AG04450 (cell line): ENCODE measurements around the gene PRKRA. TPM values are rescaled to one million over a fixed set of nuclear protein-coding genes. Genes with fewer than 3 reads are reported as not detected.
A peak's percentile ranks its signal among the peaks of the same experiment; 100 is the strongest.

Experiments used
- CTCF ChIA-PET: fragments of 300-600, 350-600 bp; formaldehyde crosslinking; extraction: SDS; loops from one replicate; lab custom pipeline; 2022; ENCODE audit warnings: antibody characterized with exemption, inconsistent platforms; lab: Charles Lee
- POLR2A ChIA-PET: fragments of 350-600 bp; formaldehyde crosslinking; extraction: SDS; loops from one replicate; lab custom pipeline; 2021; ENCODE audit warnings: antibody characterized with exemption, inconsistent platforms; lab: Yijun Ruan, JAX
- DNase-seq: peaks from one replicate; pipeline ENCODE4 v3.0.0-alpha.2; 2011; ENCODE audit warnings: low read depth, low spot score
- H3K27ac ChIP-seq: one replicate; pipeline ENCODE4 v1.5.1; 2012; ENCODE audit warnings: low read depth, low read length, control low read depth
- H3K27me3 ChIP-seq: one replicate; pipeline ENCODE4 v1.6.0; 2012; ENCODE audit warnings: low read length; ENCODE audit not compliant: control insufficient read depth, insufficient read depth
- H3K4me3 ChIP-seq: 2 replicates; pipeline ENCODE4 v1.5.1; 2011; ENCODE audit warnings: mild to moderate bottlenecking, low read depth, low read length, control low read depth
- H3K9me3 ChIP-seq: 2 replicates; pipeline ENCODE4 v1.5.1; 2012; ENCODE audit warnings: low read length; ENCODE audit not compliant: control insufficient read depth, insufficient read depth
- CTCF ChIP-seq: IDR thresholded peaks from 2 replicates; pipeline ENCODE4 v1.5.1; 2011; ENCODE audit warnings: low read depth, low read length, control low read depth, inconsistent platforms
- polyA plus RNA-seq: library from polyadenylated mRNA; depleted of rRNA; stranded (reverse); fragments of >200 nt; gene quantifications from 2 replicates; pipeline ENCODE4 v1.2.3, GENCODE V29; 2011

Gene PRKRA
- polyA plus RNA-seq, 1 experiment = 58.6 TPM

- no peak for DNase-seq
Measured at GRCh38 chr2:178485356-178485755, 34.4 kb upstream of the PRKRA start.

DNA sequence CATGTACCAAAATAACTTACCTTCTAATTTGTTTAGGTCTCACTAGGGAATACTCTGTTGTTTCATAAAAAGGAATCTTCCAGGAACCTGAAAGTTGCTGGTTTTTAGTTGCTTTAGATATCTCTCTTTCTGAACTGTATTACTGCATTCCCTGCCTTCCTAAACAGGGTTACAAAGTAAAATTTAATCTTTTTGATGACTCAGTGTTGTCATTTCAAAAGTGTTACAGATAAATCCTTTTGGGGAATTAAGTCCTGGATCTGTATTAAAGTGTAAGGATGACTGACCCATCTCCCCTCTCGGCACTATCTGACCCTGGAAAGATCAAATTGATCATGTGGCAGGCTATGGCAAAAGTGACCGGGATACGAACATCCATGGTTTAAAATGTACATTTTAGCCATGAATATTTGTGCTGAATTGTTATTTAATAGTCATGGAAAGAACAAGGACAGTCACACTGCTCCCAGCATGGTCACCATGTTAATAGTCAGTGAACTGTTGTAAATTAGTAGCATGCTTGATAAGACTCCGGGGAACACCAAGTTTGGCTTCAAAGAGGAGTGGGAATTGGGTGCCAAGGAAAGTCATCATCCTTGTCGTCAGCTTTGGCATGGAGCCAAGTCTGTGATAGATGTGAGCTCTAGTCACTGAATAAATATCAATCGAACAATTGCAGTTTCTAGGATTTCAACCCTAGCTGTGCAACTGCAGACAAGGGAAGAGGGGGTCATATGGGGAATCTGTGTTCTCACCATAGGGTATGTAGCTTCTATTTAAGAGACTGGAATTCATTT lies 33.5 kb upstream of the PRKRA start:
- ChIA-PET POLR2A (no interaction called here), CTCF (interaction anchor here (0.6 kb wide), 1 partner anchor 373 kb away, joined by 3 read pairs; no protein-coding TSS in a partner anchor)
- no peak overlapping the region for H3K27ac ChIP-seq
- no peaks in the 10 kb centered on the region for H3K27me3 ChIP-seq
- no peak overlapping the region for H3K4me3 ChIP-seq
- H3K9me3 ChIP-seq = no peaks in the 10 kb centered on the region
- no peak for TF ChIP-seq CTCF
- DNase-seq = no peak

More at GRCh38 chr2:178485356-178485755, 34.4 kb upstream of the PRKRA start:
- Histone ChIP-seq H3K9me3 (no peaks in the 10 kb centered on the region), H3K27me3 (no peaks in the 10 kb centered on the region), H3K4me3 (no peak overlapping the region), H3K27ac (no peak overlapping the region)
- TF ChIP-seq CTCF = no peak
- CTCF ChIA-PET = interaction anchor here (0.6 kb wide), 1 partner anchor 374 kb away, joined by 3 read pairs; no protein-coding TSS in a partner anchor
- POLR2A ChIA-PET = no interaction called here

DNA sequence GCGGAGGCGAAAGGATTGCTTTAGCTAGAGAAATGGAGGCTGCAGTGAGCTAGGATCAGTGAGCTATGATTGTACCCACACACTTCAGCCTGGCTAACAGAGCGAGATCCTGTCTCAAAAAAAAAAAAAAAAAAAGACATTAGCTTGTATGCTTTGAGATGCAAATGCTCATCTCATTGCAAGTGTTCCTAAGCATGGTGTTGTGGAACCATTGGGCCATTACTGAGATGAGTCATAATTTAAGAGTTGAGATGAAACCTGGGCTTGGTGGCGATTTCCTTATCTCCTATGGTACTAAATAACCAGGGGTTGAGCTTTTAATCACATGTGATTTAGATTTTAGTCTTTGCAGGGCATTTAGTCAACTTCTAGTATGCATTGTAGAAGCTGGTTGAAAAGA lies 31.5 kb upstream of the PRKRA start:
- no peaks in the 10 kb centered on the region for H3K9me3 ChIP-seq
- no peak for TF ChIP-seq CTCF
- H3K27ac ChIP-seq = no peak overlapping the region
- no peaks in the 10 kb centered on the region for H3K27me3 ChIP-seq
- DNase-seq = no peak
- ChIA-PET CTCF (interaction anchor here (0.8 to 1.2 kb wide), 2 partner anchors 40 to 350 kb away, joined by 3 to 4 read pairs; no protein-coding TSS in a partner anchor), POLR2A (no interaction called here)
- no peak overlapping the region for H3K4me3 ChIP-seq

GRCh38 chr2:178480227-178481181 lies 29.5 kb upstream of the PRKRA start, which contains the start of gene PLEKHA3:
PLEKHA3 (plus strand) TSS chr2:178480457; CDS start chr2:178480870, 413 bp downstream.
- POLR2A ChIA-PET = interaction anchor here (1.1 to 1.5 kb wide), 2 partner anchors 29 to 35 kb away, joined by 3 to 13 read pairs; partner anchors contain the start of genes PJVK and PRKRA
- peak within 1 kb of the TSS; percentile 83 for H3K4me3 ChIP-seq
- no peaks in the 10 kb centered on the region for H3K27me3 ChIP-seq
- CTCF ChIA-PET = interaction anchor here (0.6 to 1.2 kb wide), 6 partner anchors 12 to 368 kb away, joined by 3 to 7 read pairs (median 3); partner anchors contain the start of gene RBM45
- H3K9me3 ChIP-seq = no peaks in the 10 kb centered on the region
- H3K27ac ChIP-seq = peak within 1 kb of the TSS; percentile 76
- no peak for TF ChIP-seq CTCF
- peak; percentile 91 for DNase-seq
